Esophagus muscularis mucosa (tissue), 3 donors: Measurements from ENCODE around the gene SEC61B.

Experiments used
- CTCF ChIP-seq, 3 experiments: fragments of 200-600 bp in 2 of 3; fragments of 450-650 bp in 1 of 3; sonication (generic) in 2 of 3; IDR thresholded peaks; one replicate each; pipeline ENCODE4 v1.5.1; 2017 to 2019; ENCODE audit warnings: antibody characterized with exemption in 3 of 3, mild to moderate bottlenecking in 2 of 3, moderate library complexity in 1 of 3
- POLR2A ChIP-seq: fragments of 450-650 bp; IDR thresholded peaks from one replicate; pipeline ENCODE4 v1.6.1; 2017; ENCODE audit warnings: antibody characterized with exemption, moderate library complexity, mild to moderate bottlenecking, low read depth
- POLR2AphosphoS5 ChIP-seq, 2 donors: sonication (generic); formaldehyde crosslinking; IDR thresholded peaks; one replicate each; pipeline ENCODE4 v1.6.1; 2017; ENCODE audit warnings: antibody characterized with exemption in 2 of 2

- no peak for TF ChIP-seq POLR2A
- TF ChIP-seq POLR2AphosphoS5 (IDR thresholded peaks at IDR 0.05) = no peak
- TF ChIP-seq CTCF (IDR thresholded peaks at IDR 0.05) = no peak
These were observed 28.6 kb upstream of the SEC61B start for GRCh38 chr9:99193466-99193821.
